Stimulated activated CD8-positive, alpha-beta memory T cell treated with anti-CD3 and anti-CD28 coated beads, Interleukin-15, amount 100 ng/mL, for 1 hour (primary cell): ENCODE results near the gene CEP131.
"Not testable (repeated sequence)": the region's sequence is repeated elsewhere in the genome, so short reads cannot be mapped to it uniquely, and the experiment has no call there.

ENCODE experiments used
- DNase-seq: peaks from one replicate; pipeline ENCODE4 v3.0.0-alpha.2; 2020; ENCODE audit warnings: low read depth

CEP131 gene

GRCh38 chr17:81164371-81165245 lies 58.2 kb downstream of the CEP131 start:
- no peak for DNase-seq

DNA sequence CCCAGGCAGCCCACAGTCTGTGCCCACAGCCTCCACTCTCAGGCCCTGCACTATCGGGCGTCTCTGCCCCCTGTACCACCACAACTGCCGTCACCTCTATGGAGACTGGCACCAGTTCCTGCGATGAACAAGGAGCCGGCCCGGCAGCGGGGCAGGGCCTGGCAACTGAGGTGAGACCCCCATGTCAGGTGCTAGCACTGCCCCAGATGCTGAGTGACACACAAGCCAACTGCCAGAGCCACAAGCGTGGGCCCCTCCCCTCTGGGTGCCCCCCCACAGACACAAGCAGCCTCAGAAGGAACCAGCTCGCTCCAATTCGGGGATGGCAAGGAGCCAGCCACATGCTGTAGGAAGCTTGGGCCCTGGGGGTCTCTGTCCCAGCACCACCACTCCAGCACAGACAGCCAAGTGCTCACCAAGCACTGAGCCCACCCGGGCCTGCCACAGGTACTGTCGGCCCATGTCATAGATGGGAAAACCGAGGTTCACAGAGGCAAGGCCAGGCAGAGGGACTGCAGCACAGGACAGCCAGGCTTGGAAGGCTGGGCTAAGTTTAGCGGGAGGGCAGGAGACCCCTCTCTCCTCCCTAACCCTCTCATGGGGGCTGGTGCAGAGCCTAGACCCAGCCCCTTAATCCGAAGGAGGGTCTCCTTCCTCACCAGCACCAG lies 58.9 kb downstream of the CEP131 start:
- DNase-seq: no peak

DNA sequence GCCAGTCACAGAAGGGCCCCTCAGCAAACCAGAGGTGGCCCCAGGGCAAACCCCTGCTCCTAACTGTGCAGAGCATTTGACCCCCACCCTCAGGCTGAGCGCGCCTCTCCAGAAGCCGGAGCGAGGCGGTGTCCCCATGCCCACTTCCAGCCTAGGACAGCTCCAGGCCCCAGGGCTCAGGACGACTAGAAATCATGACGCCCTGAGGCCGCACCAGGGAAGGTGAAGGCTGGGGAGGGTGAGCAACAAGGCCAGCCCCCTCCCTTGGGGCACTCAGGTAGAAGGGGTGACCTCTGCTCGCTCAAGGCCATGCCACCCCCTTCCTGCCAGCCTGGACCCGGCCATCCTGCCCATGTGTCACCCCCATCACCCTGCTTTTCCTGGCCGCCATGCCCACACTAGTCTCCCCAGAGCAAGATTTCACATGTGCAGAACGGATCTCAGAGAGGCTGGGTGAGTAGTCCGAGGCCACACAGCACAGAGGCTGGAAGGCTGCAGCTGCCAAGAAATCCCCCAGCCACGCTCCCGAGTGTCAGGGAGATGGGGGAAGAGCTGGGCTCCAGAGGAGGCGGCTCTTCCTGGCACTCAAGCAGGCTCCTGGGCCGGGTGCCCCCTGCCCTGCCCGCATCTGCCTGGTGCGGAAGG lies 59.6 kb downstream of the CEP131 start:
- DNase-seq: no peak

DNA sequence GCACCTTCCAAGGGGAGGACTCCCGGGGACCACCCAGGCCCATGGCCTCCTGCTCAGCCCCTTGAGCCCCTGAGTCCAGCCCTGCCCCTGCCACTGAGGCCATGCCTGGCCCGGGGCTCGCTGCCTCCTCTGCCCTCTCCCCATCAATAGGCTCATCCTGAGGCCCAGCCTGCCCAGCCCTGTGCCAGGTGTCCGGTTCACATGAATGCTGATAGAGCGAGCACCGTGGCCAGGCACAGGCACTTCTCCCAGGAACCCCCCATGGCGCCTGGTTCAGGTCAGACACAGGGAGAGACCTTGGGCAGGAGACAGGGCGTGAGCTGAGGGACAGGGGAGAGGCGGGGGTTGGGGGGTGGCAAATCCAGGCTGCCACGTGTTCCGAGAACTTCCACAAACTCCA lies 60.3 kb downstream of the CEP131 start:
- no peak for DNase-seq

DNA sequence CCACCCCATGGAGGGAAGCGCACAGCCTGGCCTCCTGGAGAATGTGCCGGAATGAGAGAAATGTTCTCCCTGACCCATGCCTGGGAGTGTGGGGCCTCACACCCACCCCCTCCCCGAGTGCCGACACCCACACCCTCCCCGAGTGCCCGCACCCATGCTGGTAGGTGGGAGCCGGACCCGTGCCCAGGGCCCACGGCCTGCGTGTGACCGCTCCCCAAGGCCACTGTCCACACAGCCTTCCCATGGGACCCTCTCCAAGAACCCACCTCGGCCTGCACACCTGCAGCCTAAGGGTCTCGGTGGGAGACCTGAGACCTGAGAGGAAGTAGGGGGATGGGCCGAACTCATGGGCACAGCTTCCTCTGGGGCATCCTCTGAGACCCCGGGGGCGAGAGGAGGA lies 60.8 kb downstream of the CEP131 start:
- no peak for DNase-seq

DNA sequence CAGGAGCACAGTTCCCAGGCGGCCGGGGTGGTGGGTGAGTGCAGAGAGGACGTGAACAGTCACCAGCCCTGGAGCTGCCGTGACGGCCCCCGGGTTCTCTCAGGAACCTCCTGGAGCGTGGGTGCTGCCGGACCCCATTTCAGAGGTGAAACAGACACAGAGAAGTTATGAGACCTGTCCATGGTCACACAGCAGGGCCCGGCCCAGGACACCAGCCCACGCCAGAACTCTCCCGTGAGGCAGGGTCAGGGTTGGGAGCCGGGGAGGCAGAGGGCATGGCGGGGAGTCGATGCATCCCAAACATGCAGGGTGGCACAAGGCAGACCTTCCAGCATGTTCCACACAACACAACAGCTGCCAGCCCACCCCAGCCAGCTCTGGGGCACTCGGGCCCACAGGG lies 61.2 kb downstream of the CEP131 start:
- no peak for DNase-seq

GRCh38 chr17:81160747-81161453 lies 61.9 kb downstream of the CEP131 start:
- no peak for DNase-seq

GRCh38 chr17:81160306-81160705 lies 62.5 kb downstream of the CEP131 start:
- no peak for DNase-seq

DNA sequence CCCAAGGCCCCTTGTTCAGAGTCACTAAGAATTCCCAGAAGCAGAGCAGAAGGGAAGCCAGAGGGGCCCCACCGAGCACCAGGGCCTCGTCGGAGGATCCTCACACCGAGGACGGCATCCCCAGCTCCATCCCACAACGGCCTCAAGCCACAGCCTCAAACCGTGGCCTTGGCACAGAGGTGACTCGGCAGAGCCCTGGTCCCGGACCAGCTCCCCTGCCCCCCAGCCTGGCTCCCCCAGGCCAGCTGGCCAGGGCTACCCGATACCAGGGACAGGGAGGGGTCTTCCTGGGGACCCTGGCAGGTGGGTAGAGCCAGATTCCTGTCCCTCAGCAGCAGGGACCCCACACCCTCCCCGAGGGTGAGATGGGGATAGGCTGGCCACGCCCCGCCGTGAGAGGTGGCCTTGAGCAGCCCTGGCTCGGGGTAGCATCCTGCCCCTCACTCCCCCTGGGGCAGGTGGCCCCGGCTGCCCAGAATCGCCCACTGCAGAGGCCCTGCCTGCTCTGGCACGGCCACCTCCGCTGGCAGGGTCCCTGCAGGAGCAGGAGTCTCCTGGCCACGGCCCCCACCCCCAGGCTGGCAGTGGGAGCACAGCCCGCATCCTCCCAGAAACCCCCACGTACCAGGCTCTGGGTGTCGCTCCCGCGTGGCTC lies 63.0 kb downstream of the CEP131 start:
- DNase-seq: no peak

DNA sequence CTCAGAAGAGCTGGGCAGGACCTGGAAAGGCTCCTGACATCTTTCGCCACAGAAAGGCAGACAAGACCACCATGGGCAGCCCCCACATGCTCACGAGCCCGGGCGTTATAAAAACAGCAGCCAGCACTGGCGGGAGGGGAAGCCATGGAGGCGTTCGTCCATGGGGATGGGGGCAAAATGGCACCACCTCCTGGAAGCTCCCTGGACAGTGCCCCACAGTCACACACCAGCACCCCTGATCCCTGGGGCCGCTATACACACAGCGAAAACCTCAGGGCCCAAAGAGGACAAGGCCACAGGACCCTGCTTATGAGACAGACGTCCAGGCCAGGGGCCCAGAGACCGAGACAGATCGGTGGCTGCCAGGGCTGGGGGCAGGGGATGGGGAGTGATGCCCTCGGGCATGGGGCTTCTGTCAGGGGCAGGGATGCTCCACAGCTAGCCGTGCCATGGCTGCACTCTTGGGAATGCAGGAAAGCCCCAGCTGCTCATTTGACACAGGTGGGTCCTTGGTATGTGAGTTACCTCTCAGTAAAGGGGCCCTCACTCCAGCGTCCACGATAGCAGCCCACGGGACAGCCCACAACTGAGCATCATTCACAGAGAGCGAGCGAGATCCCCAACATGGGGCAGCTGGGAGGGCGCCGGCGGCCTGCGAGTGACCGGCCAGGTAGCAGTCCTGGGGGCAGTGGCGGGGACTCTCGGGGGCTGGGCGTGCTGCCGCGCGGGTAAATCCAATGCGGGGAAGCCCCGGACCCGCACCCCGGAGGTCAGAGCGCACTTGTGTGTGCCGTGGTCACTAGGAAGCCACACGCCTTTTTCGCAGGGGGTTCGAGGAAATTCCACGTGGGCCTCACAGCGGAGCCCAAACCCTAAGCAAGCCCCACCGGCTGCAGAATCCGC lies 63.8 kb downstream of the CEP131 start:
- DNase-seq: no peak

DNA sequence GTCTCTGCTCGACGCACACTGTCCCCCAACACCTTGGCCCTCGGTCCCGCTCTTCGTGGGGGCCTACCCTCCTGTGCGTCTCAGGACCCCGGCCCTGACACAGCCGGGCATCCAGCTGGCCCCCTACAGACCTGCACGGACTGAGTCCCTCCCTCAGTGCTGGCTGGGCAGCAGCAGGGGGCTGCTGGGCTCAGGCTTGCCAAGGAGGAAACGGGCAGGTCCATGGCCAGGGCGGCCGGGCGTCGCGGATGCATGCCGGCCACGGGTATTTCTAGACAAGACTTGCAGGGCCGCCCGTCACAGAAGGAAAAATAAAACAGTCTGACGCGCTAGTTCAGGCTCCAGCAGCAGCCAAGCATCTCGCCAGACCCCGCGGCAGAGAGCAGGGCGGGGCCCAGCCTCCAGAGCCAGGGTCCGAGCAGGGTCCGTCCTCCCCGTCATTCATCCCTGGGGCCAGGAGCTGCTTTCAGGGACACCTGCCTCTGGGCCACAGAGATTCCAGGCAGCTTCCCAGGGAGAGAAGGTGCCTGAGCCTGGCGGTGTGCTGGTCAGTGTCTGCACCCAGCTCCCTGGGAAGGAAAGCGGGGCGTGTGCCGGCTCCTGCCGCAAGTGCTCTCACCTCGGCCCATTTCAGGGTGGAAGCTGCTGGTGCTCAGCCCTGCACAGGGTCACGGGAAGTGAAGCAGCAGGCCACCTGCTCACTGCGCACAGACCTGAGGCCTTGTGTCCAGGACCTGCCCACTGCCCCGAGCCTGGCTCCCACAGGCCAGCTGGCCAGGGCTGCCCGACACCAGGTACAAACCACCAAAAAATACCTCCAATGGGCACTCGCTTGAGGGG lies 64.7 kb downstream of the CEP131 start:
- no peak for DNase-seq

DNA sequence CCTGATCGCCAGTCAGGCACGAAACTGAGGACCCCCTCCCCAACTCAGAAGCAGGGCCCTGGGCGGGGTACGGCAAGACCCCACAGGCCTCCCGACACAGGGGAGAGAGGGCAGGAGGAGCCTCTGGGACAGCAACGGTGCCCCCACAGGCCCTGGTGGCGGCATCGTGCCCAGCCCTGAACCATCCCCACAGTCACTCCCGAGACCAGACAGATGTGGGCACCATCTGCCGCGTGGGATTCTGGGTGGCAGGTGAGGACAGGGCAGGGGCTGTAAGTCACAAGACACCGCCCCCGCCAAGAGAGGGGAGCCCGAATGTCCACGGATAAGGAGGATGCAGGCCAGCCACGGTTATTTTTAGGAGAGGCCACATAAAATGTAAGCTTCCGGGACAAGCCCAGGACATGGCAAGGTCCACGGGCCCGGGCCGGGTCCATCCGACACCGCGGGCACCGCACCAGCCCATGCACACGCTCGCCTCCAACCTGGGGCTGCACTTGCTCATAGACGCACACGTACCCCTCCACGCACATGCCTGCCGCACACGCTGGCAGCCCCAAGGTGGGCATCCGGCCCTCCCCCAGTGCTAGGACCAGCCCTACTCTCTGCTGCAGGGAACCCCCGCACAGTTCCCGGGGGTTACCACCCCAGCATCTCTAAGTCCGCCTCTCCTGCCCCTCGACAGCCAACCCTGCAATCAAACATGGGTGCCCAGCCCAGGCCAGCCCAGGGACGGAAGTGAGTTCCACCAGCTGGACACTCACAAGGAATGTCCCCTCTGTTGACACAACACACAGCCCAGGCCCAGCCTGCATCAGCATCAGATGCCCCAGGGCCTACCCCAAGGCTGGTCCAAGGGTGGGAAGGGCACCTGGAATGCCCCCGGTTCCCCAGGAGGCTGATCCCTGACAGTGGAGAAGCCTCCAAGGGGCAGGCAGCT lies 65.6 kb downstream of the CEP131 start:
- DNase-seq: no peak

GRCh38 chr17:81154961-81155360 lies 67.8 kb downstream of the CEP131 start:
- DNase-seq: no peak

DNA sequence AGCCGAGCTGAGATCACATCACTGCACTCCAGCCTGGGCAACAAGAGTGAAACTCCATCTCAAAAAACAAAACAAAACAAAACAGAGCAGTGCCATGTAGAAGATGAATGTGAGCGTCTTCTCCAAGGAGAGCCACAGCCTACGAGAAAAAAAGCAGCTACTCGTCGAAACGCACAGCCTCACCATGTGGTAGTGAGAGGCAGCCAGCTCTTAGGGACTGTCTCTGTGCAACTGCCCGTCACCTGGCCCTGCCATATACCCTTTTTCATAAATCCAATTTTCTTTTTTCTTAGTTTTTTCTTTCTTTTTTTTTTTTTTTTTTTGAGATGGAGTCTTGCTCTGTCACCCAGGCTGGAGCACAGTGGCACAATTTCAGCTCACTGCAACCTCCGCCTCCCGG lies 68.7 kb downstream of the CEP131 start:
- DNase-seq: not testable (repeated sequence)

DNA sequence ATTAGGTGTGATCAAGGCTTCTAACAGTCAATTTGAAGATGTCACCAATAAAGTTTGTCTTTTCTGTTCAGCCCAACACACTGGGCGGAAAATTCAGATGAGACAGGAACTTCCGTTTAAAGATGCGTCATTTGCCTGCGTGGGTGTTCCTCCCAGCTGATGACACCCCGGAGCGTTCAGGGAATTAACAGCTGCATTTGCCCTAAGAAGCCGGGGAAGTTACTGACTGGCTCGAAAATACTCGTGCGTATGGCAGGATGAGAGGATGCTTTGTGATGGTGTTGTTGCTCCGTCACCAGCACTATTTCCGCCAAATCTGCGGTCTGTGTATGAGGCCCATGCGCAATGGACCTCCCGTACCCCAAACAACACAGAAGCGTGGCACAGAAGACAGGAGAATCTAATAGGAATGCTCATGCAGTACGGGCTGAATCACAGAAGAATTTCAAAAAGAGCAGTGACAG lies 69.4 kb downstream of the CEP131 start:
- no peak for DNase-seq

- no peak for DNase-seq
Observed at GRCh38 chr17:81152288-81152828, 70.4 kb downstream of the CEP131 start.

GRCh38 chr17:81151278-81151677 lies 71.5 kb downstream of the CEP131 start:
- no peak for DNase-seq

- no peak for DNase-seq
Observed at GRCh38 chr17:81150377-81151077, 72.2 kb downstream of the CEP131 start.
